Transverse colon (tissue), 4 donors: ENCODE data around the gene WASL. TPM values are rescaled to one million over a fixed set of nuclear protein-coding genes. Genes with fewer than 3 reads are reported as not detected.

Source experiments
- DNase-seq: peaks from one replicate; pipeline ENCODE4 v3.0.0-alpha.2; 2019
- H3K27ac ChIP-seq, 4 donors: fragments of 200-600 bp; sonication (generic); 2 replicates each; pipeline ENCODE4 v1.5.1; 2016 to 2018; ENCODE audit warnings: inconsistent platforms in 4 of 4
- H3K27me3 ChIP-seq: fragments of 200-600 bp; sonication (generic); 2 replicates; pipeline ENCODE4 v1.5.1; 2017; ENCODE audit warnings: inconsistent platforms
- H3K36me3 ChIP-seq, 4 donors: fragments of 200-600 bp; sonication (generic); 2 replicates each; pipeline ENCODE4 v1.5.1; 2017 to 2019; ENCODE audit warnings: inconsistent platforms in 4 of 4
- H3K4me1 ChIP-seq, 4 donors: fragments of 200-600 bp; sonication (generic); 2 replicates each; pipeline ENCODE4 v1.5.1; 2017 to 2020; ENCODE audit warnings: inconsistent platforms in 4 of 4
- H3K4me3 ChIP-seq, 4 donors: fragments of 200-600 bp; sonication (generic); 1 replicate in 1 of 4; 2 replicates in 3 of 4; pipeline versions ENCODE4 v1.5.1 to v1.6.1; 2017 to 2019; ENCODE audit warnings: inconsistent platforms in 4 of 4
- H3K9me3 ChIP-seq, 2 donors: fragments of 200-600 bp; sonication (generic); 2 replicates each; pipeline ENCODE4 v1.5.1; 2017 to 2019; ENCODE audit warnings: inconsistent platforms in 2 of 2
- EP300 ChIP-seq: sonication (generic); formaldehyde crosslinking; IDR thresholded peaks from one replicate; pipeline ENCODE4 v1.6.1; 2017; ENCODE audit warnings: antibody characterized with exemption, low read depth
- POLR2A ChIP-seq: fragments of 450-650 bp; IDR thresholded peaks from one replicate; pipeline ENCODE4 v1.6.1; 2016; ENCODE audit warnings: antibody characterized with exemption, mild to moderate bottlenecking, moderate library complexity
- POLR2AphosphoS5 ChIP-seq, 3 donors: sonication (generic); formaldehyde crosslinking; IDR thresholded peaks; one replicate each; pipeline ENCODE4 v1.6.1; 2016; ENCODE audit warnings: antibody characterized with exemption in 3 of 3
- WGBS, 2 donors: methylation state at CpG; one replicate each; pipeline ENCODE4 v1.1.5; 2018; ENCODE audit warnings: low coverage in 1 of 2; 5-methylcytosine and 5-hydroxymethylcytosine counted together
- in situ Hi-C, 4 donors: fragments of 200-750 bp; cut with MboI; loops; one replicate each; pipeline versions ENCODE4 v1.15.0 to v1.15.1; 2017; ENCODE audit warnings: low sequenced_read_pairs in 3 of 4, low pct_ligation_motif_present in 1 of 4, low pct_unique_long_range_greater_than_20kb in 1 of 4
- intact Hi-C: fragments of 100-400 bp; cut with DNase I; formaldehyde crosslinking; loops from one replicate; pipeline ENCODE4 v1.15.1; 2023; ENCODE audit warnings: low total_unique reads
- total RNA-seq, 4 donors: library from RNA; depleted of rRNA; stranded (reverse); fragments of >200 nt; gene quantifications; one replicate each; pipeline ENCODE4 v1.1.0, GENCODE V29; 2016
- TF ChIP-seq, protein P1 (sequence below), 5 experiments: fragments of 200-600 bp in 3 of 5; fragments of 450-650 bp in 2 of 5; sonication (generic) in 3 of 5; IDR thresholded peaks; 1 replicate in 2 of 5; 2 replicates in 3 of 5; pipeline ENCODE4 v1.5.1; 2016 to 2017; ENCODE audit warnings: antibody characterized with exemption in 5 of 5, inconsistent platforms in 3 of 5, mild to moderate bottlenecking in 2 of 5, moderate library complexity in 1 of 5

The WASL gene
- total RNA-seq, 4 donors from 2014 or later, result 30.1 to 97.8 (median 65.7) TPM

DNA sequence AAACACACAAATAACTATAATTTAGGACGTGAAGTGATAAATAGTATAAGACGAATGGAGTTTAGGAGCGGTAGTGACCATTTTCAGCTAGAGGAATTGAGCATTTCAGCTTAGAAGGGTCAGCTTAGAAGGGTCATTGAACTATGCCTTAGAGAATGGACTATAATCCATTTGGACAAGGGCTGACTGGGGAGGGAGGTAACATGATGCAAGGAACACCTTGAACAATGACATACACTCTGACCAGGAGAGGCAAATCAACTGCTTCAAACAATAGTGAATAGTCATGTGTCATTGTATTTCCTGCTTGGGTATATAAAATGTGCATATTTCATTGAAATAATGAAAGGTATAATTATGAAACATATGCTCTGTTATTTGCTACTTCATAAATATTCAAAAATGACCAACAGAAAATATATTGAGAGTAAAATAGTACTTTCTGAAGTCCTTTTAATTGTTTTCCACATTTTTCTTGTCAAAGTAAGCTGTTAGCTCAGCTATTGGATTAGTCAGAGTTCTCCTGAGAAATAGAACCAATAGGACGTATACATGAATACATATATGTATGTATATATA is 40.5 kb upstream of the WASL start:
- WGBS, 2 donors, result 84 to 85% methylated on average over 4 of the region's 4 CpGs
- Histone ChIP-seq H3K4me3 (no peak overlapping the region), H3K9me3 (no peaks in the 10 kb centered on the region), H3K36me3 (no peaks in the 10 kb centered on the region), H3K27me3 (no peaks in the 10 kb centered on the region), H3K4me1 (peaks cover 0 to 19% (median 9%) of the 10 kb centered on the region in 4 donors), H3K27ac (peak overlapping the region in 3 of 4 donors; percentile 36 to 61 (median 43))
- no peak for DNase-seq
- intact Hi-C loops, result no loop called here
- in situ Hi-C loops, result loop anchor here in 1 of 4 donors (25.0 kb wide), 1 partner anchor 102 kb away; no protein-coding TSS in a partner anchor
- no peak for TF ChIP-seq POLR2A

- in situ Hi-C loops, result loop anchor here in 1 of 4 donors (25.0 kb wide), 1 partner anchor 101 kb away; no protein-coding TSS in a partner anchor
- no peak for DNase-seq
- no peaks in the 10 kb centered on the region for H3K36me3 ChIP-seq
- no peaks in the 10 kb centered on the region for H3K27me3 ChIP-seq
- 31 to 52% methylated on average over 2 of the region's 2 CpGs for WGBS, 2 donors
- H3K4me3 ChIP-seq, result no peak overlapping the region
- peak overlapping the region; percentile 5 to 61 (median 40) for H3K27ac ChIP-seq
- no peak for TF ChIP-seq POLR2AphosphoS5 (IDR thresholded peaks at IDR 0.05)
- no peak for TF ChIP-seq EP300
- no peak for TF ChIP-seq POLR2A
- TF ChIP-seq, protein P1, sequence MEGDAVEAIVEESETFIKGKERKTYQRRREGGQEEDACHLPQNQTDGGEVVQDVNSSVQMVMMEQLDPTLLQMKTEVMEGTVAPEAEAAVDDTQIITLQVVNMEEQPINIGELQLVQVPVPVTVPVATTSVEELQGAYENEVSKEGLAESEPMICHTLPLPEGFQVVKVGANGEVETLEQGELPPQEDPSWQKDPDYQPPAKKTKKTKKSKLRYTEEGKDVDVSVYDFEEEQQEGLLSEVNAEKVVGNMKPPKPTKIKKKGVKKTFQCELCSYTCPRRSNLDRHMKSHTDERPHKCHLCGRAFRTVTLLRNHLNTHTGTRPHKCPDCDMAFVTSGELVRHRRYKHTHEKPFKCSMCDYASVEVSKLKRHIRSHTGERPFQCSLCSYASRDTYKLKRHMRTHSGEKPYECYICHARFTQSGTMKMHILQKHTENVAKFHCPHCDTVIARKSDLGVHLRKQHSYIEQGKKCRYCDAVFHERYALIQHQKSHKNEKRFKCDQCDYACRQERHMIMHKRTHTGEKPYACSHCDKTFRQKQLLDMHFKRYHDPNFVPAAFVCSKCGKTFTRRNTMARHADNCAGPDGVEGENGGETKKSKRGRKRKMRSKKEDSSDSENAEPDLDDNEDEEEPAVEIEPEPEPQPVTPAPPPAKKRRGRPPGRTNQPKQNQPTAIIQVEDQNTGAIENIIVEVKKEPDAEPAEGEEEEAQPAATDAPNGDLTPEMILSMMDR (IDR thresholded peaks at IDR 0.05), result no peak
- H3K4me1 ChIP-seq, result peaks cover 0 to 24% (median 11%) of the 10 kb centered on the region in 4 donors
- no peaks in the 10 kb centered on the region for H3K9me3 ChIP-seq
- intact Hi-C loops, result no loop called here
Measured at GRCh38 chr7:123788584-123788983, 39.8 kb upstream of the WASL start.

DNA sequence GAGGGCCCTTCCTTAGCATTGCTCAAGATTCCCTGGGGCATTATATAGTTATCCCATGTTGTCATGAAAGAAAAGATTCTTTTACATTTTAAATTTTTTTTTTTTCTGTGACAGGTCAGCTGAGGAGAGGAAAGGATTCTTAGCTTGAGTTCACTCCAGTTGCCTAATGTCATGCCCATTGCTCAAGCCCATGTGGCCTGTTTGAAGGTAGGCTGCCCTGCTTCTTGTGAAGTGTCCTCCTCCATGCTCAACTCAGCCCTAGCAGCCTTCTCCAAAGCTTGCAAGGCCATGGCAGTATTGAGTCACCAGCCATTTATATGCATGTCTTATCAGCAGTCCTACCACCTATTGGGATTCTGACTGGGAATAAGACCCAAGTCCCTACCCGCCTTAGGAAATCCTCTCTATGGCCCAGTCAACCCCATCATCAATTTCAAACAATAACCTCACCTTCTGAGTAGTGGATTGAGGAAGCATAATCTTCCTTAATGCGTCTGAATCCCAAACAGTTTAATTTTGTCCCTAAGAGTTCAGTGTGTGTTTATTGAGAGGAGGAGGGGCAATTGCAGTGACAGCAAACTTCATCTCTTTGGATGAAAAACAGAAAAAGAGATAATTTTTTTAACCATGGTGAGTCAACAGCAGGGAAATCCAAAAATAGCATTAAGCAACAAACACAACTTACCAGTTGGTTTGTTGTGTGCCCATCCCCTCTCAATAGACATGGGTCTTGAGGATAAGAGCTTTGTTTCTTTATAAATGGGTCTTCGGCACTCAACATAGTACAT is 38.6 kb upstream of the WASL start:
- in situ Hi-C loops, result loop anchor here in 1 of 4 donors (25.0 kb wide), 1 partner anchor 100 kb away; no protein-coding TSS in a partner anchor
- no peak for DNase-seq
- Histone ChIP-seq H3K27ac (no peak overlapping the region), H3K4me1 (peaks cover 0 to 34% (median 17%) of the 10 kb centered on the region in 4 donors), H3K36me3 (no peaks in the 10 kb centered on the region), H3K27me3 (no peaks in the 10 kb centered on the region), H3K4me3 (no peak overlapping the region), H3K9me3 (no peaks in the 10 kb centered on the region)
- no peak for TF ChIP-seq POLR2A
- TF ChIP-seq POLR2AphosphoS5 (IDR thresholded peaks at IDR 0.05), result no peak
- TF ChIP-seq, protein P1 (IDR thresholded peaks at IDR 0.05), result no peak
- no peak for TF ChIP-seq EP300
- 81% methylated on average over 3 of the region's 3 CpGs; no CpG with 5 or more reads in 1 of the 2 donors for WGBS, 2 donors
- intact Hi-C loops, result no loop called here

DNA sequence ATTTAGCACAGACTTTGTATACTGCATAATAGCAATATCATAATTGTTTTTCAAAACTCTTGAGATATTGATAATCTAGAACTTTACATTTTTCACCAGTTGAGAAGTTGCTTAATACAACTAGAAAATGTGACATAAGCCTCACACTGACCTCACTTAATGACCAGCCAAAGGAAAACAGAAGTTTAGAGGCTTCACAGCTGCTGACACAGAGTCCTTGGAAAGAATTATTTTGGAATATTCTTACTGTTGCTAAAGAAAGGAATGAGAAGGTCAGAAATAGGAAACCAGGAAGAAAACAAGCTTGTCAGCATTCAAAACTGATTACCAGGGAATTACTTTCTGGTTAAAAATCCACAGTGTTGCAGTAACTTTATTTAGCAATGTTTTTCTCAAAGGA is 35.5 kb upstream of the WASL start:
- Histone ChIP-seq H3K9me3 (no peaks in the 10 kb centered on the region), H3K4me3 (no peak overlapping the region), H3K27me3 (no peaks in the 10 kb centered on the region), H3K27ac (peak overlapping the region; percentile 66 to 72 (median 70)), H3K4me1 (peaks cover 0 to 41% (median 22%) of the 10 kb centered on the region in 4 donors), H3K36me3 (no peaks in the 10 kb centered on the region)
- no peak for TF ChIP-seq POLR2A
- no peak for TF ChIP-seq EP300
- TF ChIP-seq, protein P1 (IDR thresholded peaks at IDR 0.05), result no peak
- TF ChIP-seq POLR2AphosphoS5 (IDR thresholded peaks at IDR 0.05), result no peak
- no peak for DNase-seq
- intact Hi-C loops (no loop called here), in situ Hi-C loops (loop anchor here in 1 of 4 donors (25.0 kb wide), 1 partner anchor 97 kb away; no protein-coding TSS in a partner anchor)
